NCI-H2171 (cell line): ENCODE measurements around the gene MAJIN.

Experiments used
- DNase-seq: peaks from one replicate; lab custom pipeline; 2025; lab: John Stamatoyannopoulos, UW

Gene MAJIN

GRCh38 chr11:64932324-64932723, 39.6 kb downstream of the MAJIN start:
- no peak for DNase-seq

- DNase-seq: no peak
Measured at GRCh38 chr11:64931290-64931689, 40.6 kb downstream of the MAJIN start.

- no peak for DNase-seq
Measured at GRCh38 chr11:64930340-64930739, 41.6 kb downstream of the MAJIN start.

- no peak for DNase-seq
Measured at GRCh38 chr11:64929625-64930024, 42.3 kb downstream of the MAJIN start.

- no peak for DNase-seq
Measured at GRCh38 chr11:64928957-64929356, 43.0 kb downstream of the MAJIN start.

GRCh38 chr11:64926689-64927088, 45.2 kb downstream of the MAJIN start:
- DNase-seq: no peak

GRCh38 chr11:64925536-64926436, 46.1 kb downstream of the MAJIN start:
- no peak for DNase-seq

- DNase-seq: no peak
Measured at GRCh38 chr11:64924910-64925284, 47.0 kb downstream of the MAJIN start.

- peak; percentile 70 for DNase-seq
Measured at GRCh38 chr11:64923944-64924909, 47.7 kb downstream of the MAJIN start, which contains the start of gene PPP2R5B. Gene PPP2R5B, plus strand, starts transcription at chr11:64924689. Its CDS starts 1,046 bp downstream, at chr11:64925735.

GRCh38 chr11:64923151-64923661, 48.7 kb downstream of the MAJIN start:
- DNase-seq: no peak

GRCh38 chr11:64921384-64921783, 50.5 kb downstream of the MAJIN start:
- no peak for DNase-seq

GRCh38 chr11:64920124-64920523, 51.8 kb downstream of the MAJIN start:
- no peak for DNase-seq

GRCh38 chr11:64919627-64920026, 52.3 kb downstream of the MAJIN start:
- no peak for DNase-seq

- no peak for DNase-seq
Measured at GRCh38 chr11:64918017-64918416, 53.9 kb downstream of the MAJIN start.

GRCh38 chr11:64917663-64917995, 54.3 kb downstream of the MAJIN start:
- no peak for DNase-seq

- peak; percentile 97 for DNase-seq
Measured at GRCh38 chr11:64916775-64917662, 54.9 kb downstream of the MAJIN start, which contains the start of gene ATG2A. Gene ATG2A, minus strand, starts transcription at chr11:64917209. Its CDS starts 74 bp downstream, at chr11:64917135.

GRCh38 chr11:64916040-64916774, 55.7 kb downstream of the MAJIN start:
- DNase-seq: no peak

- DNase-seq: no peak
Measured at GRCh38 chr11:64915376-64915887, 56.5 kb downstream of the MAJIN start.

GRCh38 chr11:64914123-64914522, 57.8 kb downstream of the MAJIN start:
- no peak for DNase-seq

GRCh38 chr11:64913171-64913727, 58.7 kb downstream of the MAJIN start:
- no peak for DNase-seq
